GM19467 (cell line): ENCODE data around the gene FOXP2.
A peak's percentile ranks its signal among the peaks of the same experiment; 100 is the strongest.
"Not testable (repeated sequence)": the region's sequence is repeated elsewhere in the genome, so short reads cannot be mapped to it uniquely, and the experiment has no call there.

Source experiments
- ATAC-seq: cut with Tn5 transposase; IDR thresholded peaks from one replicate; pipeline ENCODE4 v1.9.1; 2021; ENCODE audit warnings: mild to moderate bottlenecking, moderate library complexity; ENCODE audit not compliant: unreplicated experiment

The FOXP2 gene

GRCh38 chr7:114414156-114415063 is at the start of gene FOXP2:
TSS of gene FOXP2 (plus strand) at chr7:114414815. CDS start at chr7:114426512, 11,697 bp downstream.
- no peak for ATAC-seq

- ATAC-seq = no peak
These were observed 48.8 kb upstream of the FOXP2 start for GRCh38 chr7:114365791-114366190.

- no peak for ATAC-seq
These were observed 46.1 kb upstream of the FOXP2 start for GRCh38 chr7:114368492-114368891.

GRCh38 chr7:114369294-114369693 is 45.3 kb upstream of the FOXP2 start:
- no peak for ATAC-seq

- ATAC-seq = no peak
These were observed 42.0 kb upstream of the FOXP2 start for GRCh38 chr7:114372619-114373018.

GRCh38 chr7:114375907-114376306 is 38.7 kb upstream of the FOXP2 start:
- no peak for ATAC-seq

- ATAC-seq = not testable (repeated sequence)
These were observed 30.7 kb upstream of the FOXP2 start for GRCh38 chr7:114383946-114384345.

- not testable (repeated sequence) for ATAC-seq
These were observed 30.3 kb upstream of the FOXP2 start for GRCh38 chr7:114384346-114384745.

- ATAC-seq = no peak
These were observed 26.6 kb upstream of the FOXP2 start for GRCh38 chr7:114388021-114388420.

GRCh38 chr7:114392686-114393085 is 21.9 kb upstream of the FOXP2 start:
- no peak for ATAC-seq

GRCh38 chr7:114402876-114403635 is 11.6 kb upstream of the FOXP2 start:
- no peak for ATAC-seq

- peak; percentile 83 for ATAC-seq
These were observed 9.2 kb upstream of the FOXP2 start for GRCh38 chr7:114405427-114405826.

- no peak for ATAC-seq
These were observed 4.9 kb upstream of the FOXP2 start for GRCh38 chr7:114409750-114410149.

- ATAC-seq = no peak
These were observed 2.1 kb upstream of the FOXP2 start for GRCh38 chr7:114412548-114412947.

GRCh38 chr7:114413761-114414155 is 857 bp upstream of the FOXP2 start:
- ATAC-seq = no peak

GRCh38 chr7:114415064-114415989 is 712 bp downstream of the FOXP2 start:
- ATAC-seq = no peak

GRCh38 chr7:114416129-114416990 is 1.7 kb downstream of the FOXP2 start:
- no peak for ATAC-seq

- ATAC-seq = no peak
These were observed 2.7 kb downstream of the FOXP2 start for GRCh38 chr7:114417290-114417689.

- no peak for ATAC-seq
These were observed 3.5 kb downstream of the FOXP2 start for GRCh38 chr7:114418117-114418516.
